ENCODE data around the gene CTSF. TPM values are rescaled to one million over a fixed set of nuclear protein-coding genes. Genes with fewer than 3 reads are reported as not detected.

The CTSF gene
- total and polyA plus RNA-seq, 2 donors from 2014 or later: 58.0 to 80.4 TPM

DNA sequence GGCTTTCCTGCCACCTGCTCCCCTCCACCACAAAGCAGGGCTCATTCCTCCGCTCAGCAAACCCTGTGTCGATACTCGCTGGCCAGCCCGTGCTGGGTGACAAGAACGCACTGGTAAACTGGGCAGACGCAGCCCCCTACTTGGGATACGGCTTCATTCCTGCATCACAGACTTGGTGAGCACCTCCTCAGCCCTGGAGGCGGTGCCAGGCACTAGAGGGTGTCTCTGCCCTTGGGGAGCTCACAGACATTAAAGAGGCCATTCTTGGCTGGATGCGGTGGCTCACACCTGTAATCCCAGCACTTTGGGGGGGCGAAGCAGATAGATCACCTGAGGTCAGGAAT is 28.6 kb downstream of the CTSF start:
- FAIRE-seq: no peak
- peaks cover 0 to 4% (median 0%) of the 10 kb centered on the region in 3 donors for H3K4me1 ChIP-seq (ENCODE audit: control insufficient read depth in 2 of 3, insufficient read depth in 2 of 3, low read depth in 1 of 3, low read length in 3 of 3)

DNA sequence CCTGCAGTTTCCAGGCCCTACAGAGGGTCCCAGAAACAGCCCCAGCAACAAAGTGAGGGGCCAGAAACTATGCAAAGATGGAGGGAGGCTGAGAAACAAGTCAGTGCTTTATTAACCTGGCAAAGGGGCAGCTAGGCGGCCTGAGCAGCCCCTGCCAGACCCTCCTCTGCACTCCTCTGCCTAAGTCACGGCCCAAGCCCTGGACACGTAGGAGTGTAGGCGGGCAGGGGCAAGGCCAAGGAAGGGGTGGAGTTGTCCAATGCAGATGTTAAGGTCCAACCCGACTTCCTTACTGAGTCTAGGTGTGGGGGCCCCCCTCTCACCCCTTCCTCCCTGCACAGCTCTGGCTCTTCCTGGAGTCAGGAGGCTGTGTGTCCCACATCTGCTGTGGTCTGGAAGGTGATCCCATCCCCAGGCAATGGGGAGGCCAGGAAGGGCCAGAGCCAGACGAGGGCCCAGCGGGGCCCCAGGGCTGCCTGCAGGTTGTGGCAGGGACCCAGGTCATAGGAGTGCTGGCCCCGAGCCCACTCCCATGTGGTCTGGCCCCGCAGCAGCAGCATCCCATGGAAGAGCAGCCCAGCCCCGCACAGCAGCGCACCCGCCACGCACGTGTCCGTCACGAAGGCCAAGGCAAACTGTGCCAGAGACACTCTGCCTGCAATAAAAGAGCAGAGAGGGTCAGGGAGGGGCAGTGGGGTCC is 29.1 kb downstream of the CTSF start:
- H3K36me3 ChIP-seq (ENCODE audit: control insufficient read depth in 2 of 3, insufficient read depth in 3 of 3, low read length in 3 of 3): peaks cover 0 to 5% (median 2%) of the 10 kb centered on the region in 3 donors
- TF ChIP-seq, protein P1, sequence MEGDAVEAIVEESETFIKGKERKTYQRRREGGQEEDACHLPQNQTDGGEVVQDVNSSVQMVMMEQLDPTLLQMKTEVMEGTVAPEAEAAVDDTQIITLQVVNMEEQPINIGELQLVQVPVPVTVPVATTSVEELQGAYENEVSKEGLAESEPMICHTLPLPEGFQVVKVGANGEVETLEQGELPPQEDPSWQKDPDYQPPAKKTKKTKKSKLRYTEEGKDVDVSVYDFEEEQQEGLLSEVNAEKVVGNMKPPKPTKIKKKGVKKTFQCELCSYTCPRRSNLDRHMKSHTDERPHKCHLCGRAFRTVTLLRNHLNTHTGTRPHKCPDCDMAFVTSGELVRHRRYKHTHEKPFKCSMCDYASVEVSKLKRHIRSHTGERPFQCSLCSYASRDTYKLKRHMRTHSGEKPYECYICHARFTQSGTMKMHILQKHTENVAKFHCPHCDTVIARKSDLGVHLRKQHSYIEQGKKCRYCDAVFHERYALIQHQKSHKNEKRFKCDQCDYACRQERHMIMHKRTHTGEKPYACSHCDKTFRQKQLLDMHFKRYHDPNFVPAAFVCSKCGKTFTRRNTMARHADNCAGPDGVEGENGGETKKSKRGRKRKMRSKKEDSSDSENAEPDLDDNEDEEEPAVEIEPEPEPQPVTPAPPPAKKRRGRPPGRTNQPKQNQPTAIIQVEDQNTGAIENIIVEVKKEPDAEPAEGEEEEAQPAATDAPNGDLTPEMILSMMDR (IDR thresholded peaks at IDR 0.05; ENCODE audit: borderline replicate concordance, extremely low read depth, insufficient read depth): no peak
- H3K9ac ChIP-seq (ENCODE audit: low read length in 3 of 3): no peak overlapping the region
- no peak overlapping the region for H3K4me3 ChIP-seq (ENCODE audit: low read length in 3 of 3)
- FAIRE-seq (no peak), DNase-seq (no peak)
- H3K27me3 ChIP-seq (ENCODE audit: control insufficient read depth, insufficient read depth, low read length): no peaks in the 10 kb centered on the region
- peaks cover 0 to 4% (median 0%) of the 10 kb centered on the region in 3 donors for H3K4me1 ChIP-seq (ENCODE audit: control insufficient read depth in 2 of 3, insufficient read depth in 2 of 3, low read depth in 1 of 3, low read length in 3 of 3)
- intact Hi-C loops (cut with DNase I): no loop called here
- no peak overlapping the region for H3K27ac ChIP-seq (ENCODE audit: low read depth in 2 of 2, low read length in 2 of 2)
- no peaks in the 10 kb centered on the region for H3K9me3 ChIP-seq (ENCODE audit: control insufficient read depth in 2 of 3, insufficient read depth in 1 of 3, low read length in 3 of 3)

More for the DNA sequence above, 28.6 kb downstream of the CTSF start:
- peaks cover 0 to 5% (median 2%) of the 10 kb centered on the region in 3 donors for H3K36me3 ChIP-seq (ENCODE audit: control insufficient read depth in 2 of 3, insufficient read depth in 3 of 3, low read length in 3 of 3)
- no peak overlapping the region for H3K27ac ChIP-seq (ENCODE audit: low read depth in 2 of 2, low read length in 2 of 2)
- no peak overlapping the region for H3K9ac ChIP-seq (ENCODE audit: low read length in 3 of 3)
- H3K27me3 ChIP-seq (ENCODE audit: control insufficient read depth, insufficient read depth, low read length): no peaks in the 10 kb centered on the region
- DNase-seq: no peak
- no peaks in the 10 kb centered on the region for H3K9me3 ChIP-seq (ENCODE audit: control insufficient read depth in 2 of 3, insufficient read depth in 1 of 3, low read length in 3 of 3)
- TF ChIP-seq, protein P1 (IDR thresholded peaks at IDR 0.05; ENCODE audit: borderline replicate concordance, extremely low read depth, insufficient read depth): no peak
- no peak overlapping the region for H3K4me3 ChIP-seq (ENCODE audit: low read length in 3 of 3)
- intact Hi-C loops (cut with DNase I): no loop called here

GRCh38 chr11:66532784-66533183 is 35.6 kb downstream of the CTSF start:
- peaks cover 2 to 5% (median 2%) of the 10 kb centered on the region in 3 donors for H3K36me3 ChIP-seq (ENCODE audit: control insufficient read depth in 2 of 3, insufficient read depth in 3 of 3, low read length in 3 of 3)
- peaks cover 0 to 6% (median 3%) of the 10 kb centered on the region in 3 donors for H3K4me1 ChIP-seq (ENCODE audit: control insufficient read depth in 2 of 3, insufficient read depth in 2 of 3, low read depth in 1 of 3, low read length in 3 of 3)
- no peaks in the 10 kb centered on the region for H3K27me3 ChIP-seq (ENCODE audit: control insufficient read depth, insufficient read depth, low read length)
- TF ChIP-seq, protein P1 (IDR thresholded peaks at IDR 0.05; ENCODE audit: borderline replicate concordance, extremely low read depth, insufficient read depth): no peak
- no peaks in the 10 kb centered on the region for H3K9me3 ChIP-seq (ENCODE audit: control insufficient read depth in 2 of 3, insufficient read depth in 1 of 3, low read length in 3 of 3)
- no peak for FAIRE-seq
- no peak overlapping the region for H3K27ac ChIP-seq (ENCODE audit: low read depth in 2 of 2, low read length in 2 of 2)
- no peak for DNase-seq
- no peak overlapping the region for H3K9ac ChIP-seq (ENCODE audit: low read length in 3 of 3)
- intact Hi-C loops (cut with DNase I): no loop called here
- H3K4me3 ChIP-seq (ENCODE audit: low read length in 3 of 3): no peak overlapping the region
